ENCODE measurements around the gene SORT1. TPM values are rescaled to one million over a fixed set of nuclear protein-coding genes. Genes with fewer than 3 reads are reported as not detected.

Gene SORT1
- total RNA-seq, 2 experiments from 2014 or later: 5.3 to 8.5 TPM

DNA sequence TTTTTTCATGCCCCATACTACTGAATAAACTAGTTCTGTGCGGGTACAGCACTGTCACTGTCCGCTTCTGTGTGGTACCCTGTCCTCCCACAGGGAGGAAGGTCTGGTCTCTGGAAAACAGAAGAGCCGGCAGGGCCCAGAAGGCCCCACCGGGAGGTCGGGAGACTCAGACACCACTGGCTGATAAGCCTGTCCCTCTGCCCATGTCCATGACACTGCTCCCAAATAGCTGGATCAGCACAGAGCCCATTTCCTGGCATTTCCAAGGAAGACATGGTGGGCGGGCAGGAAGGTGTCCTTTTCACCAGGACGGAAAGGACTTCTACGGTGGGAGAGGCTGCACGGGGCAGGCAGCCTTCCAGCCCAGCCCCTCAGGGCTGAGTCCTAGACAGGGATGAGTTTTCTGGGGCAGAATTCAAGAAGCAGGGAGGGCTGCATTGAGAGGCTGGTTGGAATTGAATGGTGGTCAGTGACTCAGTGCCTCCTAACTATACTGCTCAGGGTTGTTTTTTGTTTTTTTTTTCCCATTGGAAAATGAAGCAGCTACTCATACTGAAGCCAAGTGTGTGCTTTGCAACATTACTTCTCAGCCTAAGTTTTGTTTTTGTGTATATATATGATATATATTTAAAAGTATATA, 121.9 kb downstream of the SORT1 start:
- H3K9me3 Mint-ChIP-seq (ENCODE audit: low read depth): no peaks in the 10 kb centered on the region
- no peak overlapping the region for H3K4me3 Mint-ChIP-seq
- DNase-seq: no peak
- no peak overlapping the region for H3K27ac Mint-ChIP-seq
- H3K27me3 Mint-ChIP-seq: no peaks in the 10 kb centered on the region
- peaks cover 10% of the 10 kb centered on the region for H3K36me3 Mint-ChIP-seq
- no peak for ATAC-seq
- peaks cover 10% of the 10 kb centered on the region for H3K4me1 Mint-ChIP-seq
- CTCF ChIA-PET: interaction anchor here (1.0 to 9.5 kb wide), 5 partner anchors 11 to 255 kb away, joined by 3 to 196 read pairs (median 13); partner anchors contain the start of gene SORT1

DNA sequence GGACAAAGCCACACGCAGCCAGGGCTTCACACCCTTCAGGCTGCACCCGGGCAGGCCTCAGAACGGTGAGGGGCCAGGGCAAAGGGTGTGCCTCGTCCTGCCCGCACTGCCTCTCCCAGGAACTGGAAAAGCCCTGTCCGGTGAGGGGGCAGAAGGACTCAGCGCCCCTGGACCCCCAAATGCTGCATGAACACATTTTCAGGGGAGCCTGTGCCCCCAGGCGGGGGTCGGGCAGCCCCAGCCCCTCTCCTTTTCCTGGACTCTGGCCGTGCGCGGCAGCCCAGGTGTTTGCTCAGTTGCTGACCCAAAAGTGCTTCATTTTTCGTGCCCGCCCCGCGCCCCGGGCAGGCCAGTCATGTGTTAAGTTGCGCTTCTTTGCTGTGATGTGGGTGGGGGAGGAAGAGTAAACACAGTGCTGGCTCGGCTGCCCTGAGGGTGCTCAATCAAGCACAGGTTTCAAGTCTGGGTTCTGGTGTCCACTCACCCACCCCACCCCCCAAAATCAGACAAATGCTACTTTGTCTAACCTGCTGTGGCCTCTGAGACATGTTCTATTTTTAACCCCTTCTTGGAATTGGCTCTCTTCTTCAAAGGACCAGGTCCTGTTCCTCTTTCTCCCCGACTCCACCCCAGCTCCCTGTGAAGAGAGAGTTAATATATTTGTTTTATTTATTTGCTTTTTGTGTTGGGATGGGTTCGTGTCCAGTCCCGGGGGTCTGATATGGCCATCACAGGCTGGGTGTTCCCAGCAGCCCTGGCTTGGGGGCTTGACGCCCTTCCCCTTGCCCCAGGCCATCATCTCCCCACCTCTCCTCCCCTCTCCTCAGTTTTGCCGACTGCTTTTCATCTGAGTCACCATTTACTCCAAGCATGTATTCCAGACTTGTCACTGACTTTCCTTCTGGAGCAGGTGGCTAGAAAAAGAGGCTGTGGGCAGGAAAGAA, 122.9 kb downstream of the SORT1 start:
- Mint-ChIP-seq H3K4me3 (no peak overlapping the region), H3K9me3 (ENCODE audit: low read depth) (no peaks in the 10 kb centered on the region), H3K4me1 (peaks cover 10% of the 10 kb centered on the region), H3K36me3 (peaks cover 4% of the 10 kb centered on the region), H3K27ac (no peak overlapping the region), H3K27me3 (no peaks in the 10 kb centered on the region)
- no peak for ATAC-seq
- CTCF ChIA-PET: interaction anchor here (9.5 kb wide), 1 partner anchor 125 kb away, joined by 196 read pairs; the partner anchor contains the start of gene SORT1
- no peak for DNase-seq

DNA sequence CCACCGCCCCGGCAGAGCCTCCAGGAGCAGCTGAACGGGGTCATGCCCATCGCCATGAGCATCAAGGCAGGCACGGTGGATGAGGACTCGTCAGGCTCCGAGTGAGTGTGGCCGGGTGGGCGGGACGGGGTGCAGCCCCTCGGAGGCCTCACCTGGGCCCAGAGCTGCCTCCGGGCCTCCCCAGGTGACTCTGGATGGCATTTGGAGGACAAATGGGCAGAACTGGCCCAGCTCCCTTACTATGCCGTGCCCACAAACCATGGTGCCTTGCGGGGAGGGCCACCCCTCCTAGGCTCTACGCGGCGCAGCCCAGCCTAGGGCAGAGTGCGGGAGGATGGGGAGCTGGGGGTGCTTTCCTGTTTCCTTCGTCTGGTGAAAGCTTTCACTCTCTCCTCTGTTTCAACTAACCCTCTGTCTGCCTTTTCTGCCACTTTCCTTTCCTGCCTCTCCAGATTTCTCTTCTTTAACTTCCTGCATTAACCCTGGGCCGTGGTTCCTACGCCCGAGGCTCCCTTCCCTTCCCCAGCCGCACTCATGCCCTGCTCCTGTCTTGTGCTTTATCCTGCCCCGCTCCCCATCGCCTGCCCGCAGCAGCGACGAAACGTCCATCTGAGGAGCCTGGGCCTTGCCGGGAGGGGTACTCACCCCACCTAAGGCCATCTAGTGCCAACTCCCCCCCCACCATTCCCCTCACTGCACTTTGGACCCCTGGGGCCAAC, 124.0 kb downstream of the SORT1 start:
- Mint-ChIP-seq H3K27me3 (no peaks in the 10 kb centered on the region), H3K4me1 (peaks cover 10% of the 10 kb centered on the region), H3K4me3 (no peak overlapping the region), H3K9me3 (ENCODE audit: low read depth) (no peaks in the 10 kb centered on the region), H3K36me3 (no peaks in the 10 kb centered on the region), H3K27ac (no peak overlapping the region)
- DNase-seq (no peak), ATAC-seq (no peak)
- CTCF ChIA-PET: no interaction called here

GRCh38 chr1:109272831-109273547, 124.7 kb downstream of the SORT1 start:
- DNase-seq: no peak
- Mint-ChIP-seq H3K4me3 (no peak overlapping the region), H3K27me3 (no peaks in the 10 kb centered on the region), H3K36me3 (no peaks in the 10 kb centered on the region), H3K9me3 (ENCODE audit: low read depth) (no peaks in the 10 kb centered on the region), H3K4me1 (peaks cover 10% of the 10 kb centered on the region), H3K27ac (no peak overlapping the region)
- no peak for ATAC-seq
- CTCF ChIA-PET: no interaction called here

- Mint-ChIP-seq H3K27me3 (no peaks in the 10 kb centered on the region), H3K36me3 (no peaks in the 10 kb centered on the region), H3K27ac (no peak overlapping the region), H3K4me3 (no peak overlapping the region), H3K9me3 (ENCODE audit: low read depth) (no peaks in the 10 kb centered on the region), H3K4me1 (peaks cover 5% of the 10 kb centered on the region)
- CTCF ChIA-PET: no interaction called here
- ATAC-seq (no peak), DNase-seq (no peak)
Observed at GRCh38 chr1:109272021-109272799, 125.5 kb downstream of the SORT1 start.

DNA sequence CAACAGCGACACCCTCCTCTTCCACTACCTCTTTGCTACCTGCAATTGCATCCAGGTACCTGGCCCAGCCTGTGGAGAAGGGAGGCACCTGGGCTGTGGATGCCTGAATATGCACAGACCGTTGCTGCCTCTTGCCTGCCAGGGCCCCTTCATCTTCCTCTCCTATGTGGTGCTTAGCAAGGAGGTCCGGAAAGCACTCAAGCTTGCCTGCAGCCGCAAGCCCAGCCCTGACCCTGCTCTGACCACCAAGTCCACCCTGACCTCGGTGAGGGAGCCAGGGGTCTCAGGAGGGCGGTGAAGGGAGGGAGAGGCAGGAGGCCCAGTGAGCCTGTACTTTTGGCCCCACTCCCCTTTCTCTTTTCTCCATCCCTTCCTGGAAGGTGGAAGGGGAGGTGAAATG, 126.3 kb downstream of the SORT1 start:
- Mint-ChIP-seq H3K9me3 (ENCODE audit: low read depth) (no peaks in the 10 kb centered on the region), H3K27ac (no peak overlapping the region), H3K36me3 (no peaks in the 10 kb centered on the region), H3K4me1 (peaks cover 2% of the 10 kb centered on the region), H3K27me3 (no peaks in the 10 kb centered on the region), H3K4me3 (no peak overlapping the region)
- CTCF ChIA-PET: no interaction called here
- ATAC-seq (no peak), DNase-seq (no peak)

- no peaks in the 10 kb centered on the region for H3K36me3 Mint-ChIP-seq
- CTCF ChIA-PET: no interaction called here
- H3K4me3 Mint-ChIP-seq: no peak overlapping the region
- no peaks in the 10 kb centered on the region for H3K27me3 Mint-ChIP-seq
- no peaks in the 10 kb centered on the region for H3K9me3 Mint-ChIP-seq (ENCODE audit: low read depth)
- peaks cover 2% of the 10 kb centered on the region for H3K4me1 Mint-ChIP-seq
- no peak for DNase-seq
- H3K27ac Mint-ChIP-seq: no peak overlapping the region
- ATAC-seq: no peak
Observed at GRCh38 chr1:109270623-109271317, 126.9 kb downstream of the SORT1 start.

GRCh38 chr1:109269981-109270622, 127.6 kb downstream of the SORT1 start:
- CTCF ChIA-PET: interaction anchor here (2.6 kb wide), 1 partner anchor 262 kb away, joined by 7 read pairs; no protein-coding TSS in a partner anchor

DNA sequence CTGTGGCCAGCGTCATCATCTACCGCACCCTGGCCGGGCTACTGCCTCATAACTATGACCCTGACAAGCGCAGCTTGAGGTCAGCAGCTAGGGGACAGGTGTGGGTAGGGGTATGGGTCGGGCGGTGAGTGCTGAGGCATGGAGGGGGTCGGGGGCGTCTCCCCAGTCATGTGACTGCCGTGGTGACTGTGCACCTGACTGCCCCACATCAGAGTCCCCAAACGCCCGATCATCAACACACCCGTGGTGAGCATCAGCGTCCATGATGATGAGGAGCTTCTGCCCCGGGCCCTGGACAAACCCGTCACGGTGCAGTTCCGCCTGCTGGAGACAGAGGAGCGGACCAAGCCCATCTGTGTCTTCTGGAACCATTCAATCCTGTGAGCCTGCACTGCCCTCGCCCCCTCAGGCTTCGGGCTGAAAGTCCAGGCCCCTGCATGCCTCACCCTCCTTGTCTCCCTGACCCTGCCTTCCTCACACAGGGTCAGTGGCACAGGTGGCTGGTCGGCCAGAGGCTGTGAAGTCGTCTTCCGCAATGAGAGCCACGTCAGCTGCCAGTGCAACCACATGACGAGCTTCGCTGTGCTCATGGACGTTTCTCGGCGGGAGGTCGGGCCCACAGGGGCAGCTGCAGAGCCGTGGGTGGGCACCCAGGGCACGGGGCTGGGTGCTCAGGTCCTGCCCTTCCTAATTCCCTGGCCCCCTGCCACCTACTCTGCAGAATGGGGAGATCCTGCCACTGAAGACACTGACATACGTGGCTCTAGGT, 128.3 kb downstream of the SORT1 start:
- ATAC-seq (no peak), DNase-seq (no peak)
- no peaks in the 10 kb centered on the region for H3K36me3 Mint-ChIP-seq
- no peak overlapping the region for H3K4me3 Mint-ChIP-seq
- no peaks in the 10 kb centered on the region for H3K9me3 Mint-ChIP-seq (ENCODE audit: low read depth)
- H3K27me3 Mint-ChIP-seq: no peaks in the 10 kb centered on the region
- no peak overlapping the region for H3K27ac Mint-ChIP-seq
- CTCF ChIA-PET: interaction anchor here (2.6 kb wide), 1 partner anchor 263 kb away, joined by 7 read pairs; no protein-coding TSS in a partner anchor
- peaks cover 2% of the 10 kb centered on the region for H3K4me1 Mint-ChIP-seq

More at GRCh38 chr1:109269981-109270622, 127.6 kb downstream of the SORT1 start:
- DNase-seq (no peak), ATAC-seq (no peak)
- H3K4me1 Mint-ChIP-seq: peaks cover 2% of the 10 kb centered on the region
- no peak overlapping the region for H3K27ac Mint-ChIP-seq
- H3K9me3 Mint-ChIP-seq (ENCODE audit: low read depth): no peaks in the 10 kb centered on the region
- no peaks in the 10 kb centered on the region for H3K36me3 Mint-ChIP-seq
- no peak overlapping the region for H3K4me3 Mint-ChIP-seq
- H3K27me3 Mint-ChIP-seq: no peaks in the 10 kb centered on the region

GRCh38 chr1:109268431-109269211, 129.1 kb downstream of the SORT1 start:
- Mint-ChIP-seq H3K4me1 (no peaks in the 10 kb centered on the region), H3K4me3 (no peak overlapping the region), H3K9me3 (ENCODE audit: low read depth) (no peaks in the 10 kb centered on the region), H3K36me3 (no peaks in the 10 kb centered on the region), H3K27me3 (no peaks in the 10 kb centered on the region), H3K27ac (no peak overlapping the region)
- no peak for DNase-seq
- no peak for ATAC-seq
- CTCF ChIA-PET: interaction anchor here (2.6 kb wide), 1 partner anchor 264 kb away, joined by 7 read pairs; no protein-coding TSS in a partner anchor
